CD4-positive, CD25-positive, alpha-beta regulatory T cell (primary cell): ENCODE results near the gene CDC23. TPM values are rescaled to one million over a fixed set of nuclear protein-coding genes. Genes with fewer than 3 reads are reported as not detected.

ENCODE experiments used
- ATAC-seq, 2 donors: fragments of 150-1000 bp; cut with Tn5 transposase; one replicate each; pipeline ENCODE4 v1.10.0; 2021; ENCODE audit warnings: low read depth in 2 of 2, moderate number of reproducible peaks in 2 of 2, moderate library complexity in 1 of 2
- DNase-seq, 3 donors: peaks; one replicate each; pipeline versions ENCODE4 v3.0.0 to v3.0.0-alpha.2; 2012 to 2022; ENCODE audit warnings: mixed read lengths in 1 of 3
- H3K27ac ChIP-seq: one replicate; pipeline ENCODE4 v1.7.0; 2013; ENCODE audit warnings: mild to moderate bottlenecking, low read length; ENCODE audit not compliant: insufficient read depth, poor library complexity, severe bottlenecking
- H3K27me3 ChIP-seq: one replicate; pipeline ENCODE4 v1.7.0; 2013; ENCODE audit warnings: low read length; ENCODE audit not compliant: control insufficient read depth, insufficient read depth
- H3K36me3 ChIP-seq: one replicate; pipeline ENCODE4 v1.7.0; 2013; ENCODE audit warnings: mild to moderate bottlenecking, low read length, moderate library complexity; ENCODE audit not compliant: control insufficient read depth, insufficient read depth
- H3K4me1 ChIP-seq: 2 replicates; pipeline ENCODE4 v1.7.0; 2013; ENCODE audit warnings: mild to moderate bottlenecking, low read length; ENCODE audit not compliant: insufficient read depth, control insufficient read depth, poor library complexity, severe bottlenecking
- H3K4me3 ChIP-seq: one replicate; pipeline ENCODE4 v1.7.0; 2013; ENCODE audit warnings: low read depth, mild to moderate bottlenecking, low read length, moderate library complexity
- H3K9me3 ChIP-seq, 2 experiments: 1 replicate in 1 of 2; 2 replicates in 1 of 2; pipeline ENCODE4 v1.7.0; 2013; ENCODE audit warnings: low read length in 2 of 2, mild to moderate bottlenecking in 1 of 2, moderate library complexity in 1 of 2; ENCODE audit not compliant: control insufficient read depth in 2 of 2
- H3K27ac Mint-ChIP-seq, 3 donors: one replicate each; pipeline ENCODE4 v1.8.0; 2020 to 2022; ENCODE audit warnings: mild to moderate bottlenecking in 3 of 3, mixed read lengths in 3 of 3, moderate library complexity in 2 of 3
- H3K27me3 Mint-ChIP-seq: one replicate; pipeline ENCODE4 v1.8.0; 2022; ENCODE audit warnings: mild to moderate bottlenecking, mixed read lengths
- H3K36me3 Mint-ChIP-seq: one replicate; pipeline ENCODE4 v1.8.0; 2020; ENCODE audit warnings: mixed read lengths
- H3K4me1 Mint-ChIP-seq, 4 donors: one replicate each; pipeline ENCODE4 v1.8.0; 2020 to 2022; ENCODE audit warnings: mixed read lengths in 4 of 4, mild to moderate bottlenecking in 1 of 4
- H3K4me3 Mint-ChIP-seq, 4 donors: one replicate each; pipeline ENCODE4 v1.8.0; 2020 to 2022; ENCODE audit warnings: mild to moderate bottlenecking in 4 of 4, mixed read lengths in 4 of 4, moderate library complexity in 3 of 4
- H3K9me3 Mint-ChIP-seq, 7 donors: one replicate each; pipeline ENCODE4 v1.8.0; 2020 to 2022; ENCODE audit warnings: mixed read lengths in 7 of 7, mild to moderate bottlenecking in 3 of 7, moderate library complexity in 2 of 7
- polyA plus RNA-seq, 4 donors: library from polyadenylated mRNA; unstranded; fragments of 300-500 nt; fragmentation: Illumina TruSeq; gene quantifications; one replicate each; pipeline ENCODE4 v1.2.3, GENCODE V29; 2021
- total RNA-seq: library from RNA; stranded (reverse); gene quantifications from one replicate; pipeline ENCODE4 v1.2.3, GENCODE V29; 2022

Gene CDC23
- total and polyA plus RNA-seq, 5 donors from 2014 or later = 14.7 to 28.5 (median 24.3) TPM

- Histone ChIP-seq H3K27ac (no peak overlapping the region), H3K27me3 (no peaks in the 10 kb centered on the region), H3K4me3 (peak overlapping the region; percentile 100), H3K4me1 (peaks cover 27% of the 10 kb centered on the region), H3K9me3 (no peaks in the 10 kb centered on the region), H3K36me3 (peaks cover 14% of the 10 kb centered on the region)
- peaks cover 6 to 10% (median 7%) of the 10 kb centered on the region in 4 donors for H3K4me1 Mint-ChIP-seq
- no peaks in the 10 kb centered on the region for H3K9me3 Mint-ChIP-seq
- peaks cover 4% of the 10 kb centered on the region for H3K36me3 Mint-ChIP-seq
- ATAC-seq (no peak), DNase-seq (peak in 1 of 3 donors; percentile 19)
- H3K27ac Mint-ChIP-seq = no peak overlapping the region
- no peaks in the 10 kb centered on the region for H3K27me3 Mint-ChIP-seq
- no peak overlapping the region for H3K4me3 Mint-ChIP-seq
These were observed 33.8 kb downstream of the CDC23 start for GRCh38 chr5:138179277-138179857.

GRCh38 chr5:138178516-138179276 is 34.4 kb downstream of the CDC23 start, which contains the start of the genes BRD8 and KIF20A:
BRD8 (minus strand) TSS chr5:138178630; CDS start chr5:138178614, 16 bp downstream.
KIF20A (plus strand) TSS chr5:138179112; CDS start chr5:138179681, 569 bp downstream.
- no peak within 1 kb of the TSS for H3K4me3 Mint-ChIP-seq

GRCh38 chr5:138177941-138178515 is 35.1 kb downstream of the CDC23 start:
- H3K36me3 ChIP-seq = peaks cover 20% of the 10 kb centered on the region

More at GRCh38 chr5:138178516-138179276, 34.4 kb downstream of the CDC23 start, which contains the start of the genes BRD8 and KIF20A:
- peak within 1 kb of the TSS; percentile 72 for H3K27ac ChIP-seq
- peaks cover 18% of the 10 kb centered on the region for H3K36me3 ChIP-seq
- Mint-ChIP-seq H3K27me3 (no peaks in the 10 kb centered on the region), H3K9me3 (no peaks in the 10 kb centered on the region), H3K4me1 (peaks cover 7 to 13% (median 8%) of the 10 kb centered on the region in 4 donors), H3K27ac (peak within 1 kb of the TSS in 1 of 3 donors; percentile 31), H3K36me3 (peaks cover 6% of the 10 kb centered on the region)
- no peaks in the 10 kb centered on the region for H3K27me3 ChIP-seq
- H3K9me3 ChIP-seq = no peaks in the 10 kb centered on the region
- DNase-seq = peak; percentile 86 to 95 (median 86)
- peaks cover 27% of the 10 kb centered on the region for H3K4me1 ChIP-seq
- H3K4me3 ChIP-seq = peak within 1 kb of the TSS; percentile 100
- ATAC-seq = peak; percentile 88 to 89

DNA sequence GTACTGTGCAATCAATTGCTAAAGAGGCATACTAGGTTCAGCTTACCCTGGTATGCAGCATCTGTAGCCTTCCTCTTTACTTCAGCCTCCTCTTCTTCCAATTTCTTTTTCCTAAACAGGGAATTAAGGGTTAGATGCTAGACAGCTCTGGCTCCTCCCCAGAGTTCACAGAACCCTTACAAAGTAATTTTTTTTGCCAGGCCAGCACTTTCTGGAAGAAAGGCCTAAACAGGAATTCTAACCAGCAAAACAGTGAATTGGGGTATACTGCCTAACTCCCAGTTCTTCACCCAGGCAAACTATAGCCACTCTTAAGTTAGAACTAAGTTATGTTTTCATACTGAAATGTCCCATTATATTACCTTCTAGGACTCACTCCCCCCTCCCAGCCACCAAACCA is 42.8 kb downstream of the CDC23 start:
- Mint-ChIP-seq H3K4me3 (no peak overlapping the region), H3K36me3 (peaks cover 65% of the 10 kb centered on the region), H3K27ac (no peak overlapping the region), H3K27me3 (no peaks in the 10 kb centered on the region), H3K4me1 (peaks cover 0 to 28% (median 10%) of the 10 kb centered on the region in 4 donors), H3K9me3 (peaks cover 0 to 2% (median 0%) of the 10 kb centered on the region in 7 donors)
- no peaks in the 10 kb centered on the region for H3K4me1 ChIP-seq
- H3K4me3 ChIP-seq = no peak overlapping the region
- ATAC-seq (no peak), DNase-seq (no peak)
- H3K27ac ChIP-seq = no peak overlapping the region
- H3K36me3 ChIP-seq = peaks cover 90% of the 10 kb centered on the region
- no peaks in the 10 kb centered on the region for H3K9me3 ChIP-seq
- no peaks in the 10 kb centered on the region for H3K27me3 ChIP-seq

More at GRCh38 chr5:138177941-138178515, 35.1 kb downstream of the CDC23 start:
- Histone ChIP-seq H3K27me3 (no peaks in the 10 kb centered on the region), H3K27ac (peak overlapping the region; percentile 72), H3K9me3 (no peaks in the 10 kb centered on the region), H3K4me1 (peaks cover 27% of the 10 kb centered on the region), H3K4me3 (peak overlapping the region; percentile 100)
- Mint-ChIP-seq H3K27me3 (no peaks in the 10 kb centered on the region), H3K27ac (no peak overlapping the region), H3K9me3 (no peaks in the 10 kb centered on the region), H3K36me3 (peaks cover 10% of the 10 kb centered on the region), H3K4me3 (no peak overlapping the region), H3K4me1 (peaks cover 8 to 16% (median 13%) of the 10 kb centered on the region in 4 donors)
- DNase-seq = peak in 2 of 3 donors; percentile 33 to 51
- ATAC-seq = peak in 1 of 2 donors; percentile 14

DNA sequence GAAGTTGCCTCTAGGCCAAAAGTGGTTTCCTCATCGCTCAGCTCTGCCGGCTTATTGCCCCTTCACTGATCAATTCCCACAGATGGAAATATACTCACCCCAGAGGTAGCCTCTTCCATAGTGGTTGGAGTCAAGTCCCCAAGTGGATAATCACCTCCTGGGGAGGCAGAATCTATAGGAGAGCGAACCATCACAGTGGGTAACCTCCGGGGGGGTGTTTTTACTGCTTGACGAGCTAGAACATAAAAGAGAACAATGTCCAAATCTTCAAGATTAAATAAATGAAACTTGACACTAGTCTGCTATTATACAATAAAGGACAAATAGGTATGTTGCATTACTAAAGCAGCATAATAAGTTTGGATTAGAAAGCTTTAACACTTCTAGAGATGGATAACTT is 44.0 kb downstream of the CDC23 start:
- Histone ChIP-seq H3K27me3 (no peaks in the 10 kb centered on the region), H3K9me3 (no peaks in the 10 kb centered on the region), H3K4me1 (no peaks in the 10 kb centered on the region), H3K36me3 (peaks cover 93% of the 10 kb centered on the region), H3K27ac (no peak overlapping the region), H3K4me3 (no peak overlapping the region)
- peaks cover 0 to 2% (median 0%) of the 10 kb centered on the region in 7 donors for H3K9me3 Mint-ChIP-seq
- H3K4me1 Mint-ChIP-seq = peaks cover 0 to 28% (median 10%) of the 10 kb centered on the region in 4 donors
- H3K36me3 Mint-ChIP-seq = peaks cover 72% of the 10 kb centered on the region
- DNase-seq = no peak
- no peak for ATAC-seq
- H3K4me3 Mint-ChIP-seq = no peak overlapping the region
- H3K27me3 Mint-ChIP-seq = no peaks in the 10 kb centered on the region
- H3K27ac Mint-ChIP-seq = peak overlapping the region in 1 of 3 donors; percentile 38

DNA sequence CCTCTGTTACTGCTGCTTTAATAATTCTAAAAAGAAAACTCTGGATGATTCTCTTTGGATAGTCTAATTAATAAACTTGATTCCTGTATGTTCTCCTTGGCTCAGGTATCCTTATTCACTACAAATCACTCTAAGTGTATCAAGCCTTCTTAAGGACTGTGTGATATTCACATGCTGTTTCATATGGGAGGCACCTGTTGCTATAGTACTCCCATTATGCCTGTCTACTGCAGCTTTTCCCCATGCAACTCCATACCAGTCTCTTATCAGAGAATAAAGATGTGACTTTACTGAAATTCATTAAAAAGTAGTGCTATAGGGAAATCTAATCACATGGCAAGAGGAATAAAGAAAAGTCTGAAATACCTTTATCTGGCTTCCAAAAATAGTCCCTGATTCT is 49.4 kb downstream of the CDC23 start:
- Mint-ChIP-seq H3K4me1 (peaks cover 3 to 11% (median 8%) of the 10 kb centered on the region in 4 donors), H3K4me3 (no peak overlapping the region), H3K27ac (no peak overlapping the region), H3K27me3 (no peaks in the 10 kb centered on the region), H3K9me3 (peaks cover 0 to 2% (median 0%) of the 10 kb centered on the region in 7 donors), H3K36me3 (peaks cover 84% of the 10 kb centered on the region)
- H3K36me3 ChIP-seq = peaks cover 99% of the 10 kb centered on the region
- no peaks in the 10 kb centered on the region for H3K4me1 ChIP-seq
- no peaks in the 10 kb centered on the region for H3K9me3 ChIP-seq
- H3K27ac ChIP-seq = no peak overlapping the region
- DNase-seq = no peak
- ATAC-seq = no peak
- no peak overlapping the region for H3K4me3 ChIP-seq
- no peaks in the 10 kb centered on the region for H3K27me3 ChIP-seq

DNA sequence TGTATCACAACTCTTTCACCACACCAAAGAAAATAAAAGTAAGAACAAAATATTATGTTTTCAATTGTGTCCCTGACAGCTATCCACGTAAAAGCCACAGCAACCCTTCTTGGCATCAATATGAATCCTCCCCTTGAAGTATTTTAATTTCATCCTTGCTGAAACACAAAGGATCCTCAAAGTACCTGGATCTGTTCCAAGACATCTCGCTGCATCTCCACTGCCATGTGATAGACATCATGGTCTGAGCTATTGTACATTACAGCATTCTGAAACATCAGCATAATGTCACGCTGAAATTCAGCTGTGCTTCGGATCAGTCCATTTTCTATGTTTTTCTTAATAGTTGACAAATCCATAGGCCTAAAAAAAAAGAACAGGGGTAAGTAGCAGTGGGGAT is 52.4 kb downstream of the CDC23 start:
- H3K36me3 ChIP-seq = peaks cover 92% of the 10 kb centered on the region
- ATAC-seq = no peak
- no peaks in the 10 kb centered on the region for H3K4me1 ChIP-seq
- Mint-ChIP-seq H3K4me3 (no peak overlapping the region), H3K9me3 (no peaks in the 10 kb centered on the region), H3K36me3 (peaks cover 75% of the 10 kb centered on the region), H3K27ac (no peak overlapping the region), H3K4me1 (peaks cover 0 to 9% (median 3%) of the 10 kb centered on the region in 4 donors), H3K27me3 (no peaks in the 10 kb centered on the region)
- H3K4me3 ChIP-seq = no peak overlapping the region
- no peak for DNase-seq
- H3K27ac ChIP-seq = no peak overlapping the region
- H3K27me3 ChIP-seq = no peaks in the 10 kb centered on the region
- no peaks in the 10 kb centered on the region for H3K9me3 ChIP-seq
